Ishikawa (cell line): Measurements from ENCODE around the gene PSD2.

Source experiments
- CREB1 ChIP-seq: IDR thresholded peaks from 2 replicates; pipeline ENCODE4 v1.6.1; 2012; ENCODE audit warnings: low read depth
- EGR1 ChIP-seq: IDR thresholded peaks from 2 replicates; pipeline ENCODE4 v1.6.1; 2012
- EP300 ChIP-seq: IDR thresholded peaks from 2 replicates; pipeline ENCODE4 v1.6.1; 2012; ENCODE audit warnings: borderline replicate concordance
- FOXM1 ChIP-seq: IDR thresholded peaks from 2 replicates; pipeline ENCODE4 v1.6.1; 2012; ENCODE audit warnings: low read depth, borderline replicate concordance
- TAF1 ChIP-seq: IDR thresholded peaks from 2 replicates; pipeline ENCODE4 v1.6.1; 2012; ENCODE audit warnings: low read depth, mild to moderate bottlenecking
- YY1 ChIP-seq: IDR thresholded peaks from 2 replicates; pipeline ENCODE4 v1.6.1; 2012; ENCODE audit warnings: low read depth
- TF ChIP-seq, protein P1 (sequence below): IDR thresholded peaks from 2 replicates; pipeline ENCODE4 v1.6.1; 2012

DNA sequence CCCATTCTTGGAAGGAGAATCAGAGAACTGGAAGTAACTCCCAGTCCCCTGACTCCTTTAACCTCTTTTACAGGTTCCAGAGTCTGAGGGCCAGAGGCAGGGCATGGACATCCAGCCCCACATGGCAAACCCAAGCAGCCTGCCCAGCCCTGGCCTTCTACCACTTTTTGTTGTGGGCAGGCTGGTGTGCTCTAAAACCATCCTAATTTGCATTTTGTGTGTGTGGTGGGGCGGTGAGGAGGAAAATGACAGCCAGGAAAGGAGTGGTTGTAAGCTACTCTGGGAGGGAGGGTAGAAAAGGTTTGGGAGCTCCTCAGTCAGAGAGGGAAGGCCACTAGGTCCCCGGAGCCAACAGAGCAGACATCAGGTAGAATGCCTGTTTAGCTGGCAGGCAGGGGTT is 90.6 kb downstream of the PSD2 start:
- no peak for TF ChIP-seq EGR1
- TF ChIP-seq EP300: no peak
- no peak for TF ChIP-seq FOXM1
- TF ChIP-seq YY1: no peak
- TF ChIP-seq, protein P1, sequence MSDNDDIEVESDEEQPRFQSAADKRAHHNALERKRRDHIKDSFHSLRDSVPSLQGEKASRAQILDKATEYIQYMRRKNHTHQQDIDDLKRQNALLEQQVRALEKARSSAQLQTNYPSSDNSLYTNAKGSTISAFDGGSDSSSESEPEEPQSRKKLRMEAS: no peak
- TF ChIP-seq TAF1: no peak
- no peak for TF ChIP-seq CREB1
